Skeletal muscle tissue (tissue), 4 donors: Measurements from ENCODE around the gene SLC8A3. TPM values are rescaled to one million over a fixed set of nuclear protein-coding genes. Genes with fewer than 3 reads are reported as not detected.
"Not testable (repeated sequence)": the region's sequence is repeated elsewhere in the genome, so short reads cannot be mapped to it uniquely, and the experiment has no call there.

Experiments
- H3K27ac ChIP-seq: one replicate; pipeline ENCODE4 v1.7.0; 2013; ENCODE audit warnings: mild to moderate bottlenecking, low read depth, low read length, inconsistent platforms
- H3K27me3 ChIP-seq, 3 donors: one replicate each; pipeline ENCODE4 v1.7.0; 2013; ENCODE audit warnings: low read length in 3 of 3; ENCODE audit not compliant: control insufficient read depth in 3 of 3, insufficient read depth in 3 of 3
- H3K36me3 ChIP-seq, 3 donors: one replicate each; pipeline ENCODE4 v1.7.0; 2013; ENCODE audit warnings: low read length in 3 of 3; ENCODE audit not compliant: control insufficient read depth in 3 of 3, insufficient read depth in 3 of 3
- H3K4me1 ChIP-seq, 3 donors: one replicate each; pipeline ENCODE4 v1.7.0; 2013; ENCODE audit warnings: low read length in 3 of 3, mild to moderate bottlenecking in 3 of 3; ENCODE audit not compliant: control insufficient read depth in 3 of 3, insufficient read depth in 3 of 3
- H3K4me3 ChIP-seq, 3 donors: one replicate each; pipeline ENCODE4 v1.7.0; 2013; ENCODE audit warnings: low read length in 3 of 3
- H3K9ac ChIP-seq, 3 donors: one replicate each; pipeline ENCODE4 v1.7.0; 2013; ENCODE audit warnings: low read length in 3 of 3, mild to moderate bottlenecking in 3 of 3, moderate library complexity in 2 of 3, low read depth in 1 of 3
- H3K9me3 ChIP-seq, 3 donors: one replicate each; pipeline ENCODE4 v1.7.0; 2013; ENCODE audit warnings: low read length in 3 of 3; ENCODE audit not compliant: control insufficient read depth in 3 of 3
- total RNA-seq: library from RNA; depleted of rRNA; stranded (reverse); fragments of >200 nt; gene quantifications from one replicate; pipeline ENCODE4 v1.2.3, GENCODE V29; 2014
- donor health status: Osteomylitis.

Gene SLC8A3
- 13.0 TPM for total RNA-seq

DNA sequence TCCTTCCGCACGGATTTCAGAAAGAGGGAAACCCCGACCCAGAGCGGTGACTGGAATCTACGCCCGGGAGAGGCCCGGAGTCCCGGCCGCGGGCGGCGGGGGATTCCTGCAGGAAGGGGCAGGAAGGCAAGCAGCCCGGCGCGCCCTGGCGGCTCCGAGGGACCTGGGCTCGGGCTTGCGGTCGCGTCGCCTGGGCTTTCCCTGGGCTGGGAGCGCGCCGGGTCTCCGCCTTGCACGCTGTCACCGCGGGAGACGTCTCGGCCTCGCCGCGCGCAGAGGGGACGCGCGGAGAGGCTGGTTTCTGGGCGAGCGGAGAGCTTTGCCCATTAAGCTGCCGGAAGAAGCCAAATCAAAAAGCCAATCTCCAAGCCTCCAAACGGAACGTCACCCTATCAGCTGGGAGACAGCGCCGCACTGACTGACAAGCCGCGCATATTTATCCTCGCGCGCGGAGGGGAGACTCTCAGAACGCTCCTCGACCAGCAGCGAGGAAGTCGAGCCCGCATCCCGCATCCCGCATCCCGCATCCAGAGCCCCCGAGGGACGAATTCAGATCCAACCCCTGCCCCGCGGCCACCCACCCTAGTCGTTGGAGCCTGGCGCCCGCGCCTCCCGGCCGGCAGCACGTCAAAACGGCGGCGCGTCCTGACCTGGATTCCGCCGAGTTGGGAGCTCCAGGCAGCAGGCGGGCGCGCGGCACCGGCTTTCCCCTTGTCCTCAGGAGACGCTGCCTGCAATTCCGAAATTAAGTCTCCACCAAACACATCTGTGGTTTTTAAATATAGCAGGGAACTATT lies at the start of gene SLC8A3:
Gene SLC8A3 (minus strand): TSS at position 293 of the 797 bp plus-strand sequence. CDS start 20,529 bp downstream, outside the sequence.
- Histone ChIP-seq H3K4me3 (peak within 1 kb of the TSS; percentile 85 to 98 (median 95)), H3K9ac (peak within 1 kb of the TSS; percentile 98 to 99 (median 98)), H3K27me3 (peaks cover 2 to 12% (median 3%) of the 10 kb centered on the region in 3 donors), H3K9me3 (no peaks in the 10 kb centered on the region), H3K27ac (peak within 1 kb of the TSS; percentile 99), H3K4me1 (peaks cover 24 to 61% (median 37%) of the 10 kb centered on the region in 3 donors), H3K36me3 (no peaks in the 10 kb centered on the region)

- peaks cover 0 to 3% (median 2%) of the 10 kb centered on the region in 3 donors for H3K27me3 ChIP-seq
- no peak overlapping the region for H3K4me3 ChIP-seq
- no peak overlapping the region for H3K27ac ChIP-seq
- no peaks in the 10 kb centered on the region for H3K4me1 ChIP-seq
- H3K9me3 ChIP-seq, result no peaks in the 10 kb centered on the region
- H3K36me3 ChIP-seq, result no peaks in the 10 kb centered on the region
- H3K9ac ChIP-seq, result no peak overlapping the region
Observed at GRCh38 chr14:70237710-70238109, 49.0 kb upstream of the SLC8A3 start.

GRCh38 chr14:70234066-70234950 lies 45.6 kb upstream of the SLC8A3 start:
- Histone ChIP-seq H3K4me3 (no peak overlapping the region), H3K4me1 (no peaks in the 10 kb centered on the region), H3K9me3 (no peaks in the 10 kb centered on the region), H3K9ac (no peak overlapping the region), H3K27me3 (peaks cover 0 to 3% (median 2%) of the 10 kb centered on the region in 3 donors), H3K36me3 (no peaks in the 10 kb centered on the region), H3K27ac (no peak overlapping the region)

GRCh38 chr14:70231756-70232544 lies 43.2 kb upstream of the SLC8A3 start:
- not testable (repeated sequence) for H3K27ac ChIP-seq, H3K27me3 ChIP-seq, H3K4me1 ChIP-seq, H3K9me3 ChIP-seq, H3K36me3 ChIP-seq, H3K9ac ChIP-seq, H3K4me3 ChIP-seq

- not testable (repeated sequence) for H3K4me3 ChIP-seq, H3K9me3 ChIP-seq, H3K36me3 ChIP-seq, H3K27ac ChIP-seq, H3K9ac ChIP-seq, H3K27me3 ChIP-seq, H3K4me1 ChIP-seq
Observed at GRCh38 chr14:70229877-70230640, 41.3 kb upstream of the SLC8A3 start.

GRCh38 chr14:70213721-70214282 lies 25.1 kb upstream of the SLC8A3 start:
- H3K9ac ChIP-seq, result no peak overlapping the region
- no peaks in the 10 kb centered on the region for H3K4me1 ChIP-seq
- no peaks in the 10 kb centered on the region for H3K27me3 ChIP-seq
- no peaks in the 10 kb centered on the region for H3K36me3 ChIP-seq
- H3K27ac ChIP-seq, result no peak overlapping the region
- H3K9me3 ChIP-seq, result no peaks in the 10 kb centered on the region
- no peak overlapping the region for H3K4me3 ChIP-seq

GRCh38 chr14:70212752-70213151 lies 24.0 kb upstream of the SLC8A3 start:
- Histone ChIP-seq H3K27ac (no peak overlapping the region), H3K4me3 (no peak overlapping the region), H3K27me3 (no peaks in the 10 kb centered on the region), H3K9ac (no peak overlapping the region), H3K9me3 (no peaks in the 10 kb centered on the region), H3K4me1 (no peaks in the 10 kb centered on the region), H3K36me3 (no peaks in the 10 kb centered on the region)

DNA sequence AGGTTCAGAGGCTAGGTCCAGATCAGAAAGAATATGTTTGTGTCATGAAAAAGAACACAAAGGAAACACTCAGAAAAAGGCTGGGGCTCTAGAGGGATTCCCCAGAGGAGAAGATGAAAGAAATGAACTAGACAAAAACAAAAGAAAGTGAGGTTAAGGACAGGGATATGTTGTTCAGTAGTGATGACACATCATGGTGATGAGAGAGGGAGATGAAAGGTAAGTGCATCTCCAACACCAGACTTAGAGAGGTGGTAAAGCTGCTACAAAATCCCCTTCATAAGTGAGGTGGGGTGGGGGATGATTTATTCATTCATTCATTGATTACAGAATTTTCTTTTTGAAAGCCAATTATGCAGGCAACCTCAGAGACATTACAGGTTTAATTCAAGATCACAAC lies 19.6 kb upstream of the SLC8A3 start:
- Histone ChIP-seq H3K27me3 (no peaks in the 10 kb centered on the region), H3K9ac (no peak overlapping the region), H3K27ac (no peak overlapping the region)

GRCh38 chr14:70203686-70204085 lies 14.9 kb upstream of the SLC8A3 start:
- H3K27me3 ChIP-seq, result no peaks in the 10 kb centered on the region
- no peaks in the 10 kb centered on the region for H3K9me3 ChIP-seq
- no peaks in the 10 kb centered on the region for H3K4me1 ChIP-seq
- H3K36me3 ChIP-seq, result peaks cover 0 to 3% (median 0%) of the 10 kb centered on the region in 3 donors
- H3K9ac ChIP-seq, result no peak overlapping the region
- H3K27ac ChIP-seq, result no peak overlapping the region
- H3K4me3 ChIP-seq, result no peak overlapping the region

More for the DNA sequence above, 19.6 kb upstream of the SLC8A3 start:
- H3K9me3 ChIP-seq, result no peaks in the 10 kb centered on the region
- no peaks in the 10 kb centered on the region for H3K4me1 ChIP-seq
- peaks cover 0 to 3% (median 0%) of the 10 kb centered on the region in 3 donors for H3K36me3 ChIP-seq
- H3K4me3 ChIP-seq, result no peak overlapping the region
